IMR-90 (cell line): ENCODE results near the gene FEM1B. TPM values are rescaled to one million over a fixed set of nuclear protein-coding genes. Genes with fewer than 3 reads are reported as not detected.

Experiments
- ATAC-seq: fragments of 200-7000 bp; cut with Tn5 transposase; 2 replicates; pipeline ENCODE4 v1.9.1; 2020; ENCODE audit warnings: low read depth, mild to moderate bottlenecking, moderate library complexity
- BruUV-seq: library from RNA; stranded (reverse); fragments of 400-500 nt; replicated peaks from 2 replicates; lab custom pipeline; 2021; lab: Mats Ljungman, UMichigan
- CTCF ChIA-PET: fragments of 300-600 bp; formaldehyde crosslinking; extraction: SDS; loops from one replicate; lab custom pipeline; 2021; ENCODE audit warnings: antibody characterized with exemption; lab: Yijun Ruan, JAX
- POLR2A ChIA-PET: fragments of 300-600 bp; sonication (Branson Sonifier 250); formaldehyde crosslinking; loops from one replicate; lab custom pipeline; 2022; ENCODE audit warnings: antibody characterized with exemption; ENCODE audit not compliant: unreplicated experiment; lab: Charles Lee
- DNase-seq: peaks from one replicate; pipeline ENCODE4 v3.0.0; 2013
- H2AFZ ChIP-seq: replicated peaks from 2 replicates; pipeline ENCODE3; 2013; ENCODE audit warnings: low read length, mild to moderate bottlenecking; ENCODE audit not compliant: poor library complexity
- H2AK5ac ChIP-seq: 2 replicates; pipeline ENCODE4 v1.6.1; 2013; ENCODE audit warnings: low read depth, low read length, inconsistent platforms
- H2AK9ac ChIP-seq: replicated peaks from 2 replicates; pipeline ENCODE3; 2013; ENCODE audit warnings: mild to moderate bottlenecking, low read depth, low read length, moderate library complexity; ENCODE audit not compliant: poor library complexity
- H2BK120ac ChIP-seq: 2 replicates; pipeline ENCODE4 v1.6.1; 2013; ENCODE audit warnings: low read depth, low read length, inconsistent platforms
- H2BK15ac ChIP-seq: 3 replicates; pipeline ENCODE4 v1.6.1; 2013; ENCODE audit warnings: low read depth, low read length, inconsistent platforms
- H2BK20ac ChIP-seq: 2 replicates; pipeline ENCODE4 v1.6.1; 2013; ENCODE audit warnings: low read depth, mild to moderate bottlenecking, inconsistent platforms, low read length, moderate library complexity
- H2BK5ac ChIP-seq: 2 replicates; pipeline ENCODE4 v1.6.1; 2013; ENCODE audit warnings: mild to moderate bottlenecking, low read depth, low read length, inconsistent platforms; ENCODE audit not compliant: poor library complexity, severe bottlenecking
- H3K14ac ChIP-seq: replicated peaks from 2 replicates; pipeline ENCODE4 v1.6.1; 2013; ENCODE audit warnings: low read depth, low read length, inconsistent platforms
- H3K18ac ChIP-seq: 2 replicates; pipeline ENCODE4 v1.6.1; 2013; ENCODE audit warnings: low read depth, low read length, control low read depth
- H3K23ac ChIP-seq: 2 replicates; pipeline ENCODE4 v1.6.1; 2013; ENCODE audit warnings: low read depth, low read length, inconsistent platforms
- H3K27ac ChIP-seq: 2 replicates; pipeline ENCODE4 v1.5.1; 2013; ENCODE audit warnings: mild to moderate bottlenecking, control low read depth, low read length; ENCODE audit not compliant: insufficient read depth
- H3K27me3 ChIP-seq: 2 replicates; pipeline ENCODE4 v1.6.1; 2013; ENCODE audit warnings: low read length; ENCODE audit not compliant: control insufficient read depth, insufficient read depth
- H3K36me3 ChIP-seq: 2 replicates; pipeline ENCODE4 v1.6.1; 2013; ENCODE audit warnings: low read length, mixed read lengths; ENCODE audit not compliant: control insufficient read depth, insufficient read depth
- H3K4ac ChIP-seq: 2 replicates; pipeline ENCODE4 v1.6.1; 2013; ENCODE audit warnings: low read depth, low read length, inconsistent platforms
- H3K4me1 ChIP-seq: 2 replicates; pipeline ENCODE4 v1.6.1; 2013; ENCODE audit warnings: low read length, mixed read lengths; ENCODE audit not compliant: control insufficient read depth, insufficient read depth
- H3K4me2 ChIP-seq: 2 replicates; pipeline ENCODE4 v1.6.1; 2013; ENCODE audit warnings: low read depth, mild to moderate bottlenecking, control low read depth, low read length, moderate library complexity
- H3K4me3 ChIP-seq: 2 replicates; pipeline ENCODE4 v1.5.1; 2013; ENCODE audit warnings: low read depth, mild to moderate bottlenecking, control low read depth, low read length, moderate library complexity; ENCODE audit not compliant: insufficient read depth
- H3K56ac ChIP-seq: 2 replicates; pipeline ENCODE4 v1.6.1; 2013; ENCODE audit warnings: low read length, inconsistent platforms; ENCODE audit not compliant: insufficient read depth; ENCODE audit errors: extremely low read depth
- H3K79me1 ChIP-seq, 2 experiments: 2 replicates each; pipeline ENCODE4 v1.6.1; 2013; ENCODE audit warnings: low read length in 2 of 2, inconsistent platforms in 1 of 2, low read depth in 1 of 2
- H3K9ac ChIP-seq: 2 replicates; pipeline ENCODE4 v1.6.1; 2013; ENCODE audit warnings: low read depth, low read length, control low read depth
- H3K9me1 ChIP-seq: 2 replicates; pipeline ENCODE4 v1.6.1; 2013; ENCODE audit warnings: low read length, inconsistent platforms; ENCODE audit not compliant: insufficient read depth
- H3K9me3 ChIP-seq: 2 replicates; pipeline ENCODE4 v1.6.1; 2013; ENCODE audit warnings: low read length; ENCODE audit not compliant: control insufficient read depth, insufficient read depth
- H4K20me1 ChIP-seq: 2 replicates; pipeline ENCODE4 v1.6.1; 2013; ENCODE audit warnings: low read length, inconsistent platforms; ENCODE audit not compliant: insufficient read depth
- H4K5ac ChIP-seq: 2 replicates; pipeline ENCODE4 v1.6.1; 2013; ENCODE audit warnings: mild to moderate bottlenecking, low read depth, low read length, control low read depth
- H4K8ac ChIP-seq, 2 experiments: 2 replicates each; pipeline ENCODE4 v1.6.1; 2013; ENCODE audit warnings: low read depth in 2 of 2, low read length in 2 of 2, control low read depth in 1 of 2, inconsistent platforms in 1 of 2
- H4K91ac ChIP-seq: 2 replicates; pipeline ENCODE4 v1.6.1; 2013; ENCODE audit warnings: low read depth, low read length, inconsistent platforms; ENCODE audit not compliant: insufficient read depth
- BHLHE40 ChIP-seq: fragments of 150-350 bp; IDR thresholded peaks from 2 replicates; pipeline ENCODE4 v1.6.1; 2016; ENCODE audit warnings: mild to moderate bottlenecking, low read depth, low read length
- CEBPB ChIP-seq: IDR thresholded peaks from 2 replicates; pipeline ENCODE4 v1.6.1; 2012; ENCODE audit warnings: low read depth, low read length, improper control_type of control experiment
- CHD1 ChIP-seq: IDR thresholded peaks from 2 replicates; pipeline ENCODE4 v1.6.1; 2012; ENCODE audit warnings: low read depth, low read length, improper control_type of control experiment
- NFE2L2 ChIP-seq: fragments of 150-350 bp; IDR thresholded peaks from 2 replicates; pipeline ENCODE4 v1.6.1; 2016; ENCODE audit warnings: low read depth, mild to moderate bottlenecking, low read length
- POLR2A ChIP-seq: IDR thresholded peaks from 2 replicates; pipeline ENCODE4 v1.6.1; 2012; ENCODE audit warnings: mild to moderate bottlenecking, low read depth, low read length
- RFX5 ChIP-seq: IDR thresholded peaks from 2 replicates; pipeline ENCODE4 v1.8.0; 2012; ENCODE audit warnings: low read depth, mild to moderate bottlenecking, low read length, moderate library complexity
- SMC3 ChIP-seq: fragments of 150-350 bp; IDR thresholded peaks from 2 replicates; pipeline ENCODE4 v1.6.1; 2016; ENCODE audit warnings: low read depth, mild to moderate bottlenecking, antibody characterized with exemption, low read length, moderate library complexity
- WGBS, 2 experiments: methylation state at CpG; one replicate each; pipeline versions ENCODE4 v1.1.5 to v1.1.7; 2013; ENCODE audit warnings: missing lambda C conversion rate in 2 of 2; ENCODE audit not compliant: insufficient read length in 1 of 2; ENCODE audit errors: extremely low coverage in 2 of 2; 5-methylcytosine and 5-hydroxymethylcytosine counted together
- dilution Hi-C: fragments of 300-500 bp; cut with HindIII; formaldehyde crosslinking; loops from one replicate; pipeline ENCODE4 v1.14.3; 2018; ENCODE audit warnings: low sequenced_read_pairs; ENCODE audit not compliant: unreplicated experiment
- in situ Hi-C: fragments of 300-500 bp; cut with MboI; formaldehyde crosslinking; loops from 3 replicates; pipeline ENCODE4 v1.14.3; 2019; ENCODE audit warnings: low sequenced_read_pairs, inconsistent platforms, mixed read lengths
- intact Hi-C: fragments of 100-400 bp; cut with micrococcal nuclease; formaldehyde crosslinking; loops from 2 replicates; pipeline ENCODE4 v1.10.0; 2022
- polyA plus RNA-seq, 3 experiments: library from polyadenylated mRNA; depleted of rRNA; stranded (reverse); fragments of >200 nt; gene quantifications; 2 replicates each; pipeline ENCODE4 v1.2.3, GENCODE V29; 2012; ENCODE audit warnings: low replicate concordance in 1 of 3
- total RNA-seq: library from RNA; depleted of rRNA; stranded (reverse); fragments of >200 nt; gene quantifications from 2 replicates; pipeline ENCODE4 v1.2.3, GENCODE V29; 2012
- TF ChIP-seq, protein P1 (sequence below): conservative IDR thresholded peaks from 2 replicates; pipeline ENCODE4 v1.5.1; 2012; ENCODE audit warnings: mild to moderate bottlenecking, low read depth, low read length, improper control_type of control experiment
- TF ChIP-seq, protein P2 (sequence below): fragments of 150-350 bp; IDR thresholded peaks from 2 replicates; pipeline ENCODE4 v1.6.1; 2017; ENCODE audit warnings: mild to moderate bottlenecking, antibody characterized with exemption, low read length, low read depth

Gene FEM1B
- total and polyA plus RNA-seq, 2 of the 4 experiments (the other 2 are of a cell fraction): 16.9 to 51.4 TPM

GRCh38 chr15:68321229-68321628 is 43.7 kb downstream of the FEM1B start:
- Histone ChIP-seq H3K23ac (no peak overlapping the region), H2AFZ (no peak overlapping the region), H4K8ac (no peak overlapping the region), H3K14ac (no peak overlapping the region), H3K4ac (no peak overlapping the region), H3K4me2 (no peak overlapping the region), H4K20me1 (no peaks in the 10 kb centered on the region), H2BK120ac (no peak overlapping the region), H4K5ac (no peak overlapping the region), H2BK20ac (no peak overlapping the region), H2AK9ac (no peak overlapping the region), H2BK5ac (no peak overlapping the region), H4K91ac (no peak overlapping the region), H3K27ac (no peak overlapping the region), H3K9me3 (no peaks in the 10 kb centered on the region), H3K9me1 (peaks cover 2% of the 10 kb centered on the region; the same call in 1 of the 2 replicates), H3K36me3 (peaks cover 3% of the 10 kb centered on the region; the same call in 1 of the 2 replicates), H3K79me1 (no peaks in the 10 kb centered on the region), H3K9ac (no peak overlapping the region), H3K4me1 (no peaks in the 10 kb centered on the region), H3K18ac (no peak overlapping the region), H3K56ac (no peak overlapping the region), H2AK5ac (no peak overlapping the region), H3K4me3 (no peak overlapping the region), H3K27me3 (no peaks in the 10 kb centered on the region), H2BK15ac (no peak overlapping the region)
- no peak for DNase-seq
- ATAC-seq: no peak
- ChIA-PET POLR2A (no interaction called here), CTCF (no interaction called here)
- intact Hi-C loops: no loop called here
- in situ Hi-C loops: no loop called here
- dilution Hi-C loops: no loop called here
- TF ChIP-seq, protein P1, sequence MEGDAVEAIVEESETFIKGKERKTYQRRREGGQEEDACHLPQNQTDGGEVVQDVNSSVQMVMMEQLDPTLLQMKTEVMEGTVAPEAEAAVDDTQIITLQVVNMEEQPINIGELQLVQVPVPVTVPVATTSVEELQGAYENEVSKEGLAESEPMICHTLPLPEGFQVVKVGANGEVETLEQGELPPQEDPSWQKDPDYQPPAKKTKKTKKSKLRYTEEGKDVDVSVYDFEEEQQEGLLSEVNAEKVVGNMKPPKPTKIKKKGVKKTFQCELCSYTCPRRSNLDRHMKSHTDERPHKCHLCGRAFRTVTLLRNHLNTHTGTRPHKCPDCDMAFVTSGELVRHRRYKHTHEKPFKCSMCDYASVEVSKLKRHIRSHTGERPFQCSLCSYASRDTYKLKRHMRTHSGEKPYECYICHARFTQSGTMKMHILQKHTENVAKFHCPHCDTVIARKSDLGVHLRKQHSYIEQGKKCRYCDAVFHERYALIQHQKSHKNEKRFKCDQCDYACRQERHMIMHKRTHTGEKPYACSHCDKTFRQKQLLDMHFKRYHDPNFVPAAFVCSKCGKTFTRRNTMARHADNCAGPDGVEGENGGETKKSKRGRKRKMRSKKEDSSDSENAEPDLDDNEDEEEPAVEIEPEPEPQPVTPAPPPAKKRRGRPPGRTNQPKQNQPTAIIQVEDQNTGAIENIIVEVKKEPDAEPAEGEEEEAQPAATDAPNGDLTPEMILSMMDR: no peak
- TF ChIP-seq NFE2L2 (no peak), RFX5 (no peak), CHD1 (no peak), POLR2A (no peak), BHLHE40 (no peak), SMC3 (no peak), CEBPB (no peak)
- TF ChIP-seq, protein P2, sequence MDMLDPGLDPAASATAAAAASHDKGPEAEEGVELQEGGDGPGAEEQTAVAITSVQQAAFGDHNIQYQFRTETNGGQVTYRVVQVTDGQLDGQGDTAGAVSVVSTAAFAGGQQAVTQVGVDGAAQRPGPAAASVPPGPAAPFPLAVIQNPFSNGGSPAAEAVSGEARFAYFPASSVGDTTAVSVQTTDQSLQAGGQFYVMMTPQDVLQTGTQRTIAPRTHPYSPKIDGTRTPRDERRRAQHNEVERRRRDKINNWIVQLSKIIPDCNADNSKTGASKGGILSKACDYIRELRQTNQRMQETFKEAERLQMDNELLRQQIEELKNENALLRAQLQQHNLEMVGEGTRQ: no peak
- WGBS, 2 experiments: 81% methylated on average over 5 of the region's 7 CpGs; no CpG with 5 or more reads in 1 of the 2 experiments
- BruUV-seq: no TSS peak
